HL-60 (cell line): ENCODE measurements around the gene CPT1A.

Experiments used
- GABPA ChIP-seq: IDR thresholded peaks from 2 replicates; pipeline ENCODE4 v1.6.1; 2012; ENCODE audit warnings: low read depth
- POLR2AphosphoS5 ChIP-seq: IDR thresholded peaks from 2 replicates; pipeline ENCODE4 v1.6.1; 2012; ENCODE audit warnings: low read depth
- TF ChIP-seq, protein P1 (sequence below): IDR thresholded peaks from one replicate; pipeline ENCODE4 v1.5.1; 2011; ENCODE audit warnings: low read length, control low read depth, inconsistent platforms; ENCODE audit not compliant: insufficient read depth

DNA sequence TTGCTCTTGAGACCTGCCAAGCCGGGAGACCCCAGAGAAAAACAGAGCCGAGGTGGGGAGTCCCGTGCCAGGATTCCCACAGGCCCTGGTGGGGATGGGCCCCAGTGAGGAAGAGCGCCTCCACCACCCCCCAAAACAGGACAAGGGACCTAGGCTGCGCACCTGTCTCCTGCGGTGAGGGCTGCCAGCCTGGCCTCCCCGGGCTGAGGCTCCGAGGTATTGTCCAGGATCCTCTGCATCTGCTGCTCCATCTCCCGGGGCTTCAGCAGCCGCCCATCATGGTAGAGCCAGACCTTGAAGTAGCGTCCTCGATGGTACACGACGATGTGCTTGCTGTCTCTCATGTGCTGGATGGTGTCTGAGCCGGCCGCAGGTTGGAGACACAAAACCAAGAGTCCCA, 57.1 kb downstream of the CPT1A start:
- no peak for TF ChIP-seq GABPA
- TF ChIP-seq, protein P1, sequence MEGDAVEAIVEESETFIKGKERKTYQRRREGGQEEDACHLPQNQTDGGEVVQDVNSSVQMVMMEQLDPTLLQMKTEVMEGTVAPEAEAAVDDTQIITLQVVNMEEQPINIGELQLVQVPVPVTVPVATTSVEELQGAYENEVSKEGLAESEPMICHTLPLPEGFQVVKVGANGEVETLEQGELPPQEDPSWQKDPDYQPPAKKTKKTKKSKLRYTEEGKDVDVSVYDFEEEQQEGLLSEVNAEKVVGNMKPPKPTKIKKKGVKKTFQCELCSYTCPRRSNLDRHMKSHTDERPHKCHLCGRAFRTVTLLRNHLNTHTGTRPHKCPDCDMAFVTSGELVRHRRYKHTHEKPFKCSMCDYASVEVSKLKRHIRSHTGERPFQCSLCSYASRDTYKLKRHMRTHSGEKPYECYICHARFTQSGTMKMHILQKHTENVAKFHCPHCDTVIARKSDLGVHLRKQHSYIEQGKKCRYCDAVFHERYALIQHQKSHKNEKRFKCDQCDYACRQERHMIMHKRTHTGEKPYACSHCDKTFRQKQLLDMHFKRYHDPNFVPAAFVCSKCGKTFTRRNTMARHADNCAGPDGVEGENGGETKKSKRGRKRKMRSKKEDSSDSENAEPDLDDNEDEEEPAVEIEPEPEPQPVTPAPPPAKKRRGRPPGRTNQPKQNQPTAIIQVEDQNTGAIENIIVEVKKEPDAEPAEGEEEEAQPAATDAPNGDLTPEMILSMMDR, result no peak
- TF ChIP-seq POLR2AphosphoS5, result no peak
